Stomach (tissue), 4 donors: ENCODE measurements around the gene ATF3.

ENCODE experiments used
- CTCF ChIP-seq, 7 experiments: fragments of 450-650 bp in 4 of 7; fragments of 200-600 bp in 3 of 7; sonication (generic) in 3 of 7; IDR thresholded peaks; one replicate each; pipeline ENCODE4 v1.5.1; 2016 to 2019; ENCODE audit warnings: antibody characterized with exemption in 7 of 7, control low read depth in 2 of 7, mild to moderate bottlenecking in 1 of 7
- POLR2A ChIP-seq, 4 donors: fragments of 450-650 bp; IDR thresholded peaks; one replicate each; pipeline ENCODE4 v1.6.1; 2016; ENCODE audit warnings: antibody characterized with exemption in 4 of 4, control low read depth in 2 of 4, mild to moderate bottlenecking in 1 of 4, moderate library complexity in 1 of 4

- no peak for TF ChIP-seq CTCF (IDR thresholded peaks at IDR 0.05)
- TF ChIP-seq POLR2A (IDR thresholded peaks at IDR 0.05): no peak
Observed at GRCh38 chr1:212611000-212611948, 2.7 kb downstream of the ATF3 start.
